Fibroblast of pulmonary artery (primary cell): Measurements from ENCODE around the gene CHTF8.

ENCODE experiments used
- DNase-seq: peaks from one replicate; pipeline ENCODE4 v3.0.0-alpha.2; 2010; ENCODE audit warnings: low read depth
- H3K4me3 ChIP-seq: replicated peaks from 2 replicates; pipeline ENCODE4 v1.5.1; 2011; ENCODE audit warnings: low read depth, mild to moderate bottlenecking, control low read depth, low read length, moderate library complexity
- CTCF ChIP-seq: IDR thresholded peaks from 2 replicates; pipeline ENCODE4 v1.5.1; 2011; ENCODE audit warnings: mild to moderate bottlenecking, control low read depth, low read length, inconsistent platforms; ENCODE audit errors: missing control alignments

Gene CHTF8

GRCh38 chr16:69094501-69094900 is 37.9 kb downstream of the CHTF8 start:
- DNase-seq = no peak
- H3K4me3 ChIP-seq = no peak overlapping the region
- no peak for TF ChIP-seq CTCF

- no peak for DNase-seq
- no peak for TF ChIP-seq CTCF
- H3K4me3 ChIP-seq = no peak overlapping the region
Measured at GRCh38 chr16:69093974-69094373, 38.4 kb downstream of the CHTF8 start.

- no peak overlapping the region for H3K4me3 ChIP-seq
- DNase-seq = no peak
- TF ChIP-seq CTCF = no peak
Measured at GRCh38 chr16:69089091-69089910, 43.1 kb downstream of the CHTF8 start.

DNA sequence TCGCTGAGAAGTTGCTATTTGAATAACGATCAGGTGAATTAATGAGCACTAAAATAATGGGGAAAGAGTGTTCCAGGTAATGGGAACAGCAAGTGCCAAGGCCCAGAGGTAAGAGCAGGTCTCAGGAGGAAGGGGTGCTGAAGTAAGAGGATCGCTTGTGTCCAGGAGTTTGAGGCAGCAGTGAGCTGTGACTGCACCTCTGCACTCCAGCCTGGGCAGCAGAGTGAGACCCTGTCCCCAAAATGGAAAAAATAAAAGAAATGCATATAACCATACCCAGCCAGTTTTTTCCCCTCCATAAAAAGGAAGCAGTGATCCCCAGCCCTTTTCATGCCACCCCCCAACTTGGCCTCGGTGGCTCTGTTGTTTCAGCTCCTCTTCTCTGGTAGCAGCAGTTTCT is 43.7 kb downstream of the CHTF8 start:
- TF ChIP-seq CTCF = no peak
- DNase-seq = no peak
- H3K4me3 ChIP-seq = no peak overlapping the region

DNA sequence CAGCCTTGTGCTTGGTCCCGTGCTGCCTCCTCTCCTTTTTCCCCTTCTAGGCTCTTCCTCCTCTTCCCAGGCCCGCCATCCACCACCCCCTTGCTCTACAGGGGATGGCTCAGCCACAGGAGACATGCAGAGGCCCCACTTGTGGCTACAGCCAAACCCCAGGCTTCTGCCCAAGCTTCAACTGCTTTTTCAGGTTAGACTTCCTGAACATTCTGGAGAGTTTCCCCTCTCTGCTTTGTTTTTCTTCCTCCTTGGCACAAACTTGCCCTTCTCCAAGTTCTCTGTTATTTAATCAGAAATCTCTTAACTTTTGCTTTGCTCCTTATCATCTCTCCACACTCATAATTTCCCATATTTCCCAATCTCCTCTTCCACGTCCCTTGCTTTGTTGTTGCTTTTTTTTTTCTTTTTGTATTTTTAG is 45.2 kb downstream of the CHTF8 start:
- H3K4me3 ChIP-seq = no peak overlapping the region
- peak; percentile 45 for DNase-seq
- TF ChIP-seq CTCF = no peak

GRCh38 chr16:69085032-69085695 is 47.2 kb downstream of the CHTF8 start:
- no peak for TF ChIP-seq CTCF
- no peak for DNase-seq
- H3K4me3 ChIP-seq = no peak overlapping the region
